GM10248 (cell line): Measurements from ENCODE around the gene ABCA3.

Experiments
- CTCF ChIA-PET: fragments of 300-600 bp; sonication (Branson Sonifier 250); formaldehyde crosslinking; extraction: SDS; loops from one replicate; lab custom pipeline; 2021; ENCODE audit warnings: antibody characterized with exemption; lab: Yijun Ruan, JAX
- POLR2A ChIA-PET: fragments of 350-650 bp; sonication (Branson Sonifier 250); formaldehyde crosslinking; extraction: SDS; loops from one replicate; lab custom pipeline; 2020; ENCODE audit warnings: antibody characterized with exemption; lab: Yijun Ruan, JAX
- DNase-seq: peaks from one replicate; pipeline ENCODE4 v3.0.0; 2012; ENCODE audit errors: extremely low spot score
- CTCF ChIP-seq: IDR thresholded peaks from 2 replicates; pipeline ENCODE4 v1.5.1; 2012; ENCODE audit warnings: mild to moderate bottlenecking, low read depth; ENCODE audit errors: extremely low read depth, missing control alignments, control extremely low read depth

ABCA3 gene

GRCh38 chr16:2366660-2367309 is 26.3 kb upstream of the ABCA3 start:
- ChIA-PET POLR2A (interaction anchor here (0.6 kb wide), 1 partner anchor 103 kb away, joined by 3 read pairs; no protein-coding TSS in a partner anchor), CTCF (no interaction called here)
- peak; percentile 24 for DNase-seq
- no peak for TF ChIP-seq CTCF

- POLR2A ChIA-PET, result no interaction called here
- DNase-seq, result no peak
- CTCF ChIA-PET, result interaction anchor here (1.0 to 1.1 kb wide), 3 partner anchors 12 to 64 kb away, joined by 3 to 4 read pairs (median 3); partner anchors contain the start of gene ABCA3
- TF ChIP-seq CTCF, result no peak
These were observed 25.1 kb upstream of the ABCA3 start for GRCh38 chr16:2365397-2366294.

GRCh38 chr16:2364638-2365210 is 24.2 kb upstream of the ABCA3 start:
- ChIA-PET CTCF (interaction anchor here (1.1 kb wide), 2 partner anchors 11 to 24 kb away, joined by 3 to 4 read pairs; partner anchors contain the start of gene ABCA3), POLR2A (no interaction called here)

GRCh38 chr16:2362218-2362617 is 21.7 kb upstream of the ABCA3 start:
- ChIA-PET POLR2A (no interaction called here), CTCF (interaction anchor here (0.8 to 1.7 kb wide), 3 partner anchors 22 to 139 kb away, joined by 3 to 8 read pairs (median 4); partner anchors contain the start of genes ABCA3 and ECI1)
- no peak for DNase-seq
- no peak for TF ChIP-seq CTCF

More at GRCh38 chr16:2364638-2365210, 24.2 kb upstream of the ABCA3 start:
- TF ChIP-seq CTCF, result no peak
- DNase-seq, result no peak

- CTCF ChIA-PET, result no interaction called here
- no peak for TF ChIP-seq CTCF
- DNase-seq, result no peak
- POLR2A ChIA-PET, result no interaction called here
These were observed 20.6 kb upstream of the ABCA3 start for GRCh38 chr16:2361129-2361528.

- CTCF ChIA-PET, result interaction anchor here (1.4 kb wide), 1 partner anchor 20 kb away, joined by 5 read pairs; the partner anchor contains the start of gene ABCA3
- TF ChIP-seq CTCF, result no peak
- POLR2A ChIA-PET, result interaction anchor here (0.7 kb wide), 1 partner anchor 867 kb away, joined by 5 read pairs; no protein-coding TSS in a partner anchor
- no peak for DNase-seq
These were observed 19.4 kb upstream of the ABCA3 start for GRCh38 chr16:2359919-2360318.
